ENCODE data around the gene STAC3. TPM values are rescaled to one million over a fixed set of nuclear protein-coding genes. Genes with fewer than 3 reads are reported as not detected.

The STAC3 gene
- polyA plus RNA-seq, 2 of the 4 experiments (the other 2 are of a cell fraction) = 0.40 to 0.43 TPM

GRCh38 chr12:57210461-57210860 is 40.5 kb downstream of the STAC3 start (continued):
- no peak for TF ChIP-seq ATOH8 (CRISPR knock-in tag; IDR thresholded peaks at IDR 0.05; ENCODE audit: low read depth)

GRCh38 chr12:57209916-57210315 is 41.1 kb downstream of the STAC3 start:
- H3K9me3 ChIP-seq = no peaks in the 10 kb centered on the region
- H3K4me2 ChIP-seq = no peak overlapping the region
- DNase-seq (ENCODE audit: low read depth in 1 of 2, low spot score in 1 of 2) (no peak), FAIRE-seq (no peak), ATAC-seq (no peak)
- 82% methylated on average over 8 of the region's 8 CpGs for WGBS (ENCODE audit: missing lambda C conversion rate)
- no peak overlapping the region for H3K27ac ChIP-seq
- H3K4me3 ChIP-seq = no peak overlapping the region
- ChIA-PET CTCF (interaction anchor here (4.6 kb wide), 1 partner anchor 30 kb away, joined by 27 read pairs; no protein-coding TSS in a partner anchor), POLR2A (no interaction called here)
- peaks cover 13% of the 10 kb centered on the region for H3K4me1 ChIP-seq
- TF ChIP-seq FOXS1 (CRISPR knock-in tag; IDR thresholded peaks at IDR 0.05) (no peak), MAZ (IDR thresholded peaks at IDR 0.05; ENCODE audit: borderline replicate concordance, low read depth, low read length) (no peak), RCOR1 (IDR thresholded peaks at IDR 0.05; ENCODE audit: low read depth, low read length) (no peak), FOSL2 (IDR thresholded peaks at IDR 0.05) (no peak), FOSL2 (CRISPR knock-in tag; IDR thresholded peaks at IDR 0.05) (no peak), EHF (CRISPR knock-in tag; IDR thresholded peaks at IDR 0.05) (no peak), ESRRA (IDR thresholded peaks at IDR 0.05; ENCODE audit: borderline replicate concordance, low read length) (no peak), POLR2A (IDR thresholded peaks at IDR 0.05; ENCODE audit: low read length) (no peak), JUN (IDR thresholded peaks at IDR 0.05) (no peak), CHD4 (IDR thresholded peaks at IDR 0.05; ENCODE audit: borderline replicate concordance) (no peak), EHMT2 (IDR thresholded peaks at IDR 0.05; ENCODE audit: low read depth) (no peak), BCL3 (IDR thresholded peaks at IDR 0.05) (no peak), JUNB (IDR thresholded peaks at IDR 0.05) (no peak), FOSB (CRISPR knock-in tag; IDR thresholded peaks at IDR 0.05) (no peak), HOXA7 (CRISPR knock-in tag; IDR thresholded peaks at IDR 0.05) (no peak), USF2 (IDR thresholded peaks at IDR 0.05) (no peak)
- TF ChIP-seq, protein P1, sequence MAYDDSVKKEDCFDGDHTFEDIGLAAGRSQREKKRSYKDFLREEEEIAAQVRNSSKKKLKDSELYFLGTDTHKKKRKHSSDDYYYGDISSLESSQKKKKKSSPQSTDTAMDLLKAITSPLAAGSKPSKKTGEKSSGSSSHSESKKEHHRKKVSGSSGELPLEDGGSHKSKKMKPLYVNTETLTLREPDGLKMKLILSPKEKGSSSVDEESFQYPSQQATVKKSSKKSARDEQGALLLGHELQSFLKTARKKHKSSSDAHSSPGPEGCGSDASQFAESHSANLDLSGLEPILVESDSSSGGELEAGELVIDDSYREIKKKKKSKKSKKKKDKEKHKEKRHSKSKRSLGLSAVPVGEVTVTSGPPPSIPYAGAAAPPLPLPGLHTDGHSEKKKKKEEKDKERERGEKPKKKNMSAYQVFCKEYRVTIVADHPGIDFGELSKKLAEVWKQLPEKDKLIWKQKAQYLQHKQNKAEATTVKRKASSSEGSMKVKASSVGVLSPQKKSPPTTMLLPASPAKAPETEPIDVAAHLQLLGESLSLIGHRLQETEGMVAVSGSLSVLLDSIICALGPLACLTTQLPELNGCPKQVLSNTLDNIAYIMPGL (CRISPR knock-in tag; IDR thresholded peaks at IDR 0.05; ENCODE audit: borderline replicate concordance) = no peak
- TF ChIP-seq, protein P2, sequence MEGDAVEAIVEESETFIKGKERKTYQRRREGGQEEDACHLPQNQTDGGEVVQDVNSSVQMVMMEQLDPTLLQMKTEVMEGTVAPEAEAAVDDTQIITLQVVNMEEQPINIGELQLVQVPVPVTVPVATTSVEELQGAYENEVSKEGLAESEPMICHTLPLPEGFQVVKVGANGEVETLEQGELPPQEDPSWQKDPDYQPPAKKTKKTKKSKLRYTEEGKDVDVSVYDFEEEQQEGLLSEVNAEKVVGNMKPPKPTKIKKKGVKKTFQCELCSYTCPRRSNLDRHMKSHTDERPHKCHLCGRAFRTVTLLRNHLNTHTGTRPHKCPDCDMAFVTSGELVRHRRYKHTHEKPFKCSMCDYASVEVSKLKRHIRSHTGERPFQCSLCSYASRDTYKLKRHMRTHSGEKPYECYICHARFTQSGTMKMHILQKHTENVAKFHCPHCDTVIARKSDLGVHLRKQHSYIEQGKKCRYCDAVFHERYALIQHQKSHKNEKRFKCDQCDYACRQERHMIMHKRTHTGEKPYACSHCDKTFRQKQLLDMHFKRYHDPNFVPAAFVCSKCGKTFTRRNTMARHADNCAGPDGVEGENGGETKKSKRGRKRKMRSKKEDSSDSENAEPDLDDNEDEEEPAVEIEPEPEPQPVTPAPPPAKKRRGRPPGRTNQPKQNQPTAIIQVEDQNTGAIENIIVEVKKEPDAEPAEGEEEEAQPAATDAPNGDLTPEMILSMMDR (IDR thresholded peaks at IDR 0.05) = no peak
